NT2/D1 (cell line): ENCODE data around the gene SIL1.
"Not testable (repeated sequence)": the region's sequence is repeated elsewhere in the genome, so short reads cannot be mapped to it uniquely, and the experiment has no call there.

Experiments used
- DNase-seq: peaks from one replicate; pipeline ENCODE4 v3.0.0-alpha.2; 2011; ENCODE audit warnings: low read depth, low spot score
- H3K27me3 ChIP-seq: 2 replicates; pipeline ENCODE4 v1.6.0; 2011; ENCODE audit warnings: mild to moderate bottlenecking; ENCODE audit not compliant: insufficient read length, insufficient read depth
- H3K36me3 ChIP-seq: 2 replicates; pipeline ENCODE4 v1.6.1; 2011; ENCODE audit warnings: mild to moderate bottlenecking, low read length, mixed read lengths; ENCODE audit not compliant: insufficient read depth, insufficient read length
- H3K4me1 ChIP-seq: 2 replicates; pipeline ENCODE4 v1.5.1; 2011; ENCODE audit not compliant: insufficient read depth, insufficient read length
- H3K4me3 ChIP-seq: 2 replicates; pipeline ENCODE4 v1.5.1; 2011; ENCODE audit warnings: low read depth; ENCODE audit not compliant: insufficient read length
- H3K9ac ChIP-seq: 2 replicates; pipeline ENCODE4 v1.6.0; 2011; ENCODE audit warnings: low read depth; ENCODE audit not compliant: insufficient read length
- H3K9me3 ChIP-seq: 2 replicates; pipeline ENCODE4 v1.5.1; 2011; ENCODE audit warnings: mild to moderate bottlenecking, low read length; ENCODE audit not compliant: insufficient read depth
- SUZ12 ChIP-seq: IDR thresholded peaks from 2 replicates; pipeline ENCODE4 v1.6.1; 2011; ENCODE audit not compliant: insufficient read length, insufficient read depth; ENCODE audit errors: extremely low read depth
- YY1 ChIP-seq: IDR thresholded peaks from 2 replicates; pipeline ENCODE4 v1.6.1; 2011; ENCODE audit not compliant: insufficient read length, insufficient read depth
- ZNF274 ChIP-seq: IDR thresholded peaks from 2 replicates; pipeline ENCODE4 v1.6.1; 2011; ENCODE audit warnings: mild to moderate bottlenecking, low read depth, low read length

SIL1 gene

GRCh38 chr5:139171779-139172404 is 26.3 kb downstream of the SIL1 start:
- Histone ChIP-seq H3K9me3 (peaks cover 8% of the 10 kb centered on the region; the same call in 1 of the 2 replicates), H3K4me3 (no peak overlapping the region), H3K4me1 (no peaks in the 10 kb centered on the region), H3K36me3 (no peaks in the 10 kb centered on the region), H3K27me3 (no peaks in the 10 kb centered on the region), H3K9ac (no peak overlapping the region)
- TF ChIP-seq SUZ12 (no peak), YY1 (no peak), ZNF274 (no peak)
- DNase-seq, result no peak

- Histone ChIP-seq H3K4me3 (no peak overlapping the region), H3K9ac (no peak overlapping the region)
- TF ChIP-seq SUZ12 (no peak), ZNF274 (no peak), YY1 (no peak)
These were observed 30.0 kb downstream of the SIL1 start for GRCh38 chr5:139167952-139168720.

GRCh38 chr5:139167533-139167932 is 30.6 kb downstream of the SIL1 start:
- H3K4me1 ChIP-seq, result no peaks in the 10 kb centered on the region
- TF ChIP-seq ZNF274 (no peak), YY1 (no peak), SUZ12 (no peak)
- no peak overlapping the region for H3K4me3 ChIP-seq
- H3K9me3 ChIP-seq, result peaks cover 8% of the 10 kb centered on the region; the same call in 1 of the 2 replicates
- no peak overlapping the region for H3K9ac ChIP-seq
- DNase-seq, result no peak
- no peaks in the 10 kb centered on the region for H3K36me3 ChIP-seq
- no peaks in the 10 kb centered on the region for H3K27me3 ChIP-seq

More at GRCh38 chr5:139167952-139168720, 30.0 kb downstream of the SIL1 start:
- no peak for DNase-seq
- peaks cover 8% of the 10 kb centered on the region; the same call in 1 of the 2 replicates for H3K9me3 ChIP-seq
- H3K27me3 ChIP-seq, result no peaks in the 10 kb centered on the region
- no peaks in the 10 kb centered on the region for H3K4me1 ChIP-seq
- H3K36me3 ChIP-seq, result no peaks in the 10 kb centered on the region

- no peak for TF ChIP-seq YY1
- TF ChIP-seq ZNF274, result no peak
- TF ChIP-seq SUZ12, result no peak
- Histone ChIP-seq H3K27me3 (no peaks in the 10 kb centered on the region), H3K9ac (no peak overlapping the region), H3K4me1 (no peaks in the 10 kb centered on the region), H3K36me3 (no peaks in the 10 kb centered on the region), H3K9me3 (peaks cover 5% of the 10 kb centered on the region; the same call in 1 of the 2 replicates), H3K4me3 (no peak overlapping the region)
- DNase-seq, result no peak
These were observed 31.1 kb downstream of the SIL1 start for GRCh38 chr5:139167063-139167462.

GRCh38 chr5:139164897-139165296 is 33.3 kb downstream of the SIL1 start:
- not testable (repeated sequence) for H3K4me1 ChIP-seq, DNase-seq, H3K27me3 ChIP-seq, H3K9ac ChIP-seq, H3K9me3 ChIP-seq, H3K4me3 ChIP-seq, H3K36me3 ChIP-seq

- H3K27me3 ChIP-seq, result no peaks in the 10 kb centered on the region
- H3K9ac ChIP-seq, result no peak overlapping the region
- no peaks in the 10 kb centered on the region for H3K9me3 ChIP-seq
- H3K4me3 ChIP-seq, result no peak overlapping the region
- no peak for DNase-seq
- no peaks in the 10 kb centered on the region for H3K36me3 ChIP-seq
- H3K4me1 ChIP-seq, result no peaks in the 10 kb centered on the region
- TF ChIP-seq YY1, result no peak
- no peak for TF ChIP-seq ZNF274
- TF ChIP-seq SUZ12, result no peak
These were observed 34.1 kb downstream of the SIL1 start for GRCh38 chr5:139164020-139164419.

- H3K36me3 ChIP-seq, result no peaks in the 10 kb centered on the region
- no peaks in the 10 kb centered on the region for H3K9me3 ChIP-seq
- TF ChIP-seq ZNF274, result no peak
- TF ChIP-seq YY1, result no peak
- no peak for TF ChIP-seq SUZ12
- no peaks in the 10 kb centered on the region for H3K4me1 ChIP-seq
- no peak overlapping the region for H3K4me3 ChIP-seq
- no peak overlapping the region for H3K9ac ChIP-seq
- DNase-seq, result no peak
- H3K27me3 ChIP-seq, result no peaks in the 10 kb centered on the region
These were observed 35.7 kb downstream of the SIL1 start for GRCh38 chr5:139162448-139162847.
